Muscle of arm (tissue), 12 donors: ENCODE data around the gene CFL1. TPM values are rescaled to one million over a fixed set of nuclear protein-coding genes. Genes with fewer than 3 reads are reported as not detected.
A peak's percentile ranks its signal among the peaks of the same experiment; 100 is the strongest.

Source experiments
- DNase-seq: peaks from one replicate; pipeline ENCODE4 v3.0.0-alpha.2; 2013
- polyA plus RNA-seq, 12 donors: library from polyadenylated mRNA; unstranded; fragments of 120-200 nt; gene quantifications; one replicate each; pipeline ENCODE4 v1.2.1, GENCODE V29; 2013; ENCODE audit not compliant: insufficient read length in 12 of 12

CFL1 gene
- polyA plus RNA-seq, 12 donors: 525 to 708 (median 574) TPM; not detected in 1

DNA sequence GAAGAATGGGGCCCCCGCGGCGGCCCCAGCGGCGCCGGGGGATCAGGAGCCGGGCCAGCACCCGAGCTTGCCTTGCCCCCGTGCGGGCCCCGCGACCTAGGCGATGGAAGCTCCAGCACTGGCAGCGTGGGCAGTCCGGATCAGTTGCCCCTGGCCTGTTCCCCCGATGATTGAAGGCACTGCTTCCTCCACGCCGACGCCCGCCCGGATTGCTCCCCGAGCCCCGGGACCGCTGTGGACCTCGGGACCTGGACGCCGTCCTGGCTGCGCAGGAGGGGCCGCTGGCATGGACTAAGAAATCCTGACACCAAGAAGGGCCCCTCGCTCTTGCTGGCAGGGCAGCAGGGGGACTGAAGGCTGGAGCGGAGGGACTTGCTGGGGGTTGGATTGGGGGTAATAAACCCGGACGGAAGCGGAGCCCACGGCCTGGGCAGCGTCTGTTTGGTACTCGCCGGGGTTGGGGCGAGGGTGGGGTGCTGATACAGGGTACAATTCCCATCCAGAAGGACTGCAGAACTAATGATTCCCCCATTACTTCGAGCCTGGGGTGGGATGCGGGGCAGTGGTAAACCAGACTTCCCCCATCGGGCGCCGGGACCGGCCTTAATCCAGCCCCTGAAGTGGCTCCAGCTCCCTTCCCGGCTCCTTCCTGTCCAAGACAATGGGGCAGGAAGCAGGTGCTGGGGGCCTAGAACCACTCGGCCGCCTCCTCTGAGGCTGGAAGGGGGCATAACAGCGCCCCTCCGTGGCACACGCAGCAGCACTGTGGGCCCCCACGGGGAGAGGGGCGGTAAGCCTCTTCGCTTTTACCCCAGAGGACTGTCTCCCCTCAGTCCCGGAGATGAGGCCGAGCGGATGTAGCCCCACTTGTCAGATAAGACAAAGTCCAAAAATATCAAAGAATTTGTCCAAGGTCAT lies 33.5 kb upstream of the CFL1 start:
- no peak for DNase-seq

DNA sequence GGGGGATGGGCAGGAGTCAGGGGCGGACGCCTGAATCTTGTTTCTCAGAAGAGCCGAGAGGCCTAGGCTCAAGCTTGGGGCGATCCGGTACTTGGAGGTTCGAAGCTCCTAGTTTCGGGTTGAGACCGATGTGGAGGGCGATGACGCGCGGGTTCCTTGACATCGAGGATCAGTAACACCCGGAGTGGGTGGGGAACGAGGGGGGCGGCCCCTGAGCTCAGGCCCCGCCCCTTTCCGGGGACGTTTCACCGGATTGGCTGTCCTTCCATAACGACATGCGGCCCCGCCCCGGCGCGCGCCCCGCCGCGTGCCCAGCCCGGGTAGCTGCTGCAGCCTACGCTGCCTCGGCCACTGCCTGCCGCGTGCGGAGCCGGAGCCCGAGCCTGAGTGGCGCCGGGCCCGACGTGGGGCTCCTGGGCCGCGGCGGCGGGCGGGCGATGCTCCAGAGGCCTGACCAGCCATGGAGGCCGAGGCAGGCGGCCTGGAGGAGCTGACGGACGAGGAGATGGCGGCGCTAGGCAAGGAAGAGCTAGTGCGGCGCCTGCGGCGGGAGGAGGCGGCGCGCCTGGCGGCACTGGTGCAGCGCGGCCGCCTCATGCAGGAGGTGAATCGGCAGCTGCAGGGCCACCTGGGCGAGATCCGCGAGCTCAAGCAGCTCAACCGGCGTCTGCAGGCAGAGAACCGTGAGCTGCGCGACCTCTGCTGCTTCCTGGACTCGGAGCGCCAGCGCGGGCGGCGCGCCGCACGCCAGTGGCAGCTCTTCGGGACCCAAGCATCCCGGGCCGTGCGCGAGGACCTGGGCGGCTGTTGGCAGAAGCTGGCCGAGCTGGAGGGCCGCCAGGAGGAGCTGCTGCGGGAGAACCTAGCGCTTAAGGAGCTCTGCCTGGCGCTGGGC lies 32.6 kb upstream of the CFL1 start, which contains the start of gene CCDC85B:
TSS of gene CCDC85B (plus strand) at position 350 of the 895 bp plus-strand sequence. CDS start at position 461, 111 bp downstream.
- DNase-seq: peak; percentile 98

DNA sequence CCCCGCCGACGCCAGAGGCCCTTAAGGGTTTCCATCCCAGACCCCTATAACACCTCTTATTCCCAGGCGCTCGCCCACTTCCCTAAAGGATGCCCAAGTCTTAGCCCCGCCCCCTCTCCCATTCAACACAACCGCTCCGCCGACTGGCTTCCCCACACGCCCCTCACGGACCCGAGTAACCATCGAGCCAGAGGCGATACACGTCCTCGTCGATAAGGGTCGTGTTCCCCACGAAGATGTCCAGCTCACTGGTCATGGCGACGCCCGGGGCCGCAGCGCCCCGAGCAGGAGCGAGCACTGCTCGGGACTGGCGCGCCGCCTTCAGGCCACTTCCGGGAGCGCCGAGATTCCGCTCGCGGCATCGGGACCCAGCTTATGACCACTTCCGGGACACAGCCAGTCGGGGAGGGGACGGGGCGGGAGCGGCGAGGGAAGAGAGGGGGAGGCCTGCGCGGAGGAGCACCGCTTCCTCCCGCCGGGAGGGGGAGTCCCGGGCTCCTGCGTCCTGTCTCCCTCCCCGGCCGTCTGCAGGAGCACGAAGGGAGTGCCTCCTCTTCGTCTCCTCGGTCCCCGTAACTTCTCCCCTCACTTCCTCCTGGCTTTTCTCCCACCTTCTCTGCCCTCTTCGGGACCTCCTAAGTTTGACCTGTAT lies 30.3 kb upstream of the CFL1 start, which contains the start of gene FIBP:
TSS of gene FIBP (minus strand) at position 309 of the 652 bp plus-strand sequence. CDS start at position 256, 53 bp downstream.
- DNase-seq: peak; percentile 98

DNA sequence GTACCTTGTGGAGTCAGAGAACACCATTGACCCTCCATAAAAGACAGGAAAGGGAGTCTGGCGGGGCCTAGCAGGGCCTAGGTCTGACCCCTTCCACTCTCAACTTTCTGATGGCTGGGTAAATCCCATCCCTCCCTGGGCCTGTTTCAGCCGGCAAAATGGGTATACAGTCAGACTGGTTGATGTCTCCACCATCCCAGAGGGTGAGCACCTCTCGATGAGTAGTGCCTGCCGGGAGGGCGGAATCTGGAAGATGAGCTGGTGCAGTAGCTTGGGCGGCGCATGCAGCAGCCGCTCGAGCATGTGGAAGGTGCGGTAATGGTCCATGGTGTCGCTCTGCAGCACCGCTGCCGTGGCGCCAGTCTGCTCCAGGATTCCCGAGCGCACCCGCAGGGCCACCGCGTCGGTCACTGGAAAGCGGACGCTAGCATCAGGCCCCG lies 29.8 kb upstream of the CFL1 start:
- DNase-seq: no peak

DNA sequence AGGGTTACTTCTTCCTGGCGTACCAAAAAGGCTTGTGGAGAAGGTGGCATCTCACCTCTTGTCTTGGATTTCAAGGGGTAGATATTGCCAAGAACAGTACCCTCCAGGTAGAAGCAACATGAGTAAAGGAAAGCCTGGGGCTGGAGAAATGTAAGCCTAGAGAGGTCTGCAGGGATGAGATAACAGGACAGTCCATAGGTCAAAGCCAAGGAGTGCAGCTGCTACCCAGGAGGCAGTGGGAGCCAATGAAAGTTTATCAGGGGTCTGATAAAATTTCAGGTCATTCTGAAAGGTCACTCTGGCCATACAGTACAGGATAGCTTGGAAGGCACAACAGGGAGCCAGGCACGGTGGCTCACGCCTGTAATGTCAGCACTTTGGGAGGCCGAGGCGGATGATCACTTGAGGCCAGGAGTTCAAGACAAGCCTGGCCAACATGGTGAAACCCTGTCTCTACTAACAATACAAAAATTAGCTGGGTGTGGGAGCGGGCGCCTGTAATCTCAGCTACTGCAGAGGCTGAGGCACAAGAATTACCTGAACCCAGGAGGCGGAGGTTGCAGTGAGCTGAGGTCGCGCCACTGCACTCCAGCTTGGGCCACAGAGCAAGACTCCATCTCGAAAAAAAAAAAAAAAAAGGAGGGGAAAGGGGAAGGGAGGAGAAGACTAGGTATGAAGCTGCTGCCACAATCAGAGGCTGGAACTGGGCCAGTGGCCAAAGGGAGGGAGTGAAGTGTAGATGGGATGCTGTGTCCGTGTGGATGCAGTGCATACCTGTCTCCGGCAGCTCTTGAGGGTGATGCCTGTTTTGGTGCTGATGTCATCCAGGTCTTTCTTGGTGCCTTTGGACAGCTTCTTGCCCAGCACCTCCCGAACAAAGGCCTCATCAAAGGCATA lies 29.1 kb upstream of the CFL1 start:
- DNase-seq: no peak

DNA sequence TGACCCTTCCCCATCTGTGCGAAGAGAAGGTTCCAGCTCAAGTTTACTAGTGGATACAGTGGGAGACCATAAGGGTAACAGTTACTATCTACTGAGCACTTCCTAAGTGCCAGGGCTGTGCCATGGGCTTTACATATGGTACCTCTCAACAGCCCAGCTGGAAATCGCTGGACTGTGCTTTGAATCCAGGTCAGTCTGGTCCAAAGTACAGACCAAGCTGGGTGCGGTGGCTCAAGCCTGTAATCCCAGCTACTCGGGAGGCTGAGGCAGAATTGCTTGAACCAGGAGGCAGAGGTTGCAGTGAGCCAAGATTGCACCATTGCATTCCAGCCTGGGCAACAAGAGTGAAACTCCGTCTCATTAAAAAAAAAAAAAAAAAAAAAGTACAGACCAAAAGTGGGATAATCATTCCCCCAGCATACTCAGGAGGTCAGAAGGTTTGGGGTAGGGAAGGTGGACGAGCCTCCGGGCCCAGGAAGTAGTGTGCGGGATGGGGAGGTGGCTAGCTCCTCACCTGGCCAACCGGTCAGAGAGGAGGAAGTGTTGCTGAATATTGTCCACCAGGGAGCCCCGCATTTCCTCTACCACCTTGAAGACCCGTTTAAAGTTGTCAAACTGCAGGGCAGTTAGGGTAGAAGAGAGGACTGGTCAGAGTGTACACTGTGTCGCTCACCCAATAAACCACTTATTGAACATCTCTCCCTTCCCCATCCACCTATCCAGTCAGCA lies 28.0 kb upstream of the CFL1 start:
- no peak for DNase-seq

DNA sequence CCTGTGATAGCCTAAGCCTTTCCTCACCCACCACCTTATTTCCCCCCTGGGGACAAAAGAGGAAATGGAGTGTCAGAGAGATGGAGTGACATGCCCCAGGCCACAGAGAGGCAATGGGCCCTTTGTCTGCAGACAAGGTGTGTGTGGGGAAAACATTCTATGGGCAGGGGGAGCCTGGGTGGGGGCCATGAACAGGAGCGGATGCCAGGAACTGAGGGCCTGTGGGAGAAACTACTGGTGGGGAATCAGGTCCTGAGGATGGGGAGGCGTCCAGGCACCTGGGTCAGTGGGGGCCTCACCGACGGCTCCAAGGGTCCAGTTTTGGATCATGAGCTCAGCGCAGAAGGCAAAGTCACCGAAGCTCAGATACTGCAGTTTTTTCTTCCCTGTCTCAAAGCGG lies 27.3 kb upstream of the CFL1 start:
- no peak for DNase-seq

DNA sequence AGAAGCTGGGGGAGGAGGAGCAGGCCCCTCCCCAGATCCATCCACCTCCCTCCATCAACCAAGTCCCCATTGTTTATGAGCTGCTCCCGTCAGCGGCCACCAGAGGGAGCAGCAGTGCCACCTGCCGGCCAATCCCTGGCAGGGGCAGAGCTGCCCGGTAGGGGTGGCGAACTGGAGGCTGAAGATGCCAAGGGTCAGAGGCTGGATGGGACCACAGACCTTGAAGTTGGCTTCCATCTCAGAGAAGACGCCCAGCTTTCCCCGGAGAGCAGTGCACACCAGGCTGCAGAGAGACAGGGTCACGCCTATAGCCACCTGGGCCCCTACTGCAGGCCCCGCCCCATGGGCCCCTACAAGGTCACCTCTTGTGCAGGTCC lies 26.7 kb upstream of the CFL1 start:
- DNase-seq: no peak

DNA sequence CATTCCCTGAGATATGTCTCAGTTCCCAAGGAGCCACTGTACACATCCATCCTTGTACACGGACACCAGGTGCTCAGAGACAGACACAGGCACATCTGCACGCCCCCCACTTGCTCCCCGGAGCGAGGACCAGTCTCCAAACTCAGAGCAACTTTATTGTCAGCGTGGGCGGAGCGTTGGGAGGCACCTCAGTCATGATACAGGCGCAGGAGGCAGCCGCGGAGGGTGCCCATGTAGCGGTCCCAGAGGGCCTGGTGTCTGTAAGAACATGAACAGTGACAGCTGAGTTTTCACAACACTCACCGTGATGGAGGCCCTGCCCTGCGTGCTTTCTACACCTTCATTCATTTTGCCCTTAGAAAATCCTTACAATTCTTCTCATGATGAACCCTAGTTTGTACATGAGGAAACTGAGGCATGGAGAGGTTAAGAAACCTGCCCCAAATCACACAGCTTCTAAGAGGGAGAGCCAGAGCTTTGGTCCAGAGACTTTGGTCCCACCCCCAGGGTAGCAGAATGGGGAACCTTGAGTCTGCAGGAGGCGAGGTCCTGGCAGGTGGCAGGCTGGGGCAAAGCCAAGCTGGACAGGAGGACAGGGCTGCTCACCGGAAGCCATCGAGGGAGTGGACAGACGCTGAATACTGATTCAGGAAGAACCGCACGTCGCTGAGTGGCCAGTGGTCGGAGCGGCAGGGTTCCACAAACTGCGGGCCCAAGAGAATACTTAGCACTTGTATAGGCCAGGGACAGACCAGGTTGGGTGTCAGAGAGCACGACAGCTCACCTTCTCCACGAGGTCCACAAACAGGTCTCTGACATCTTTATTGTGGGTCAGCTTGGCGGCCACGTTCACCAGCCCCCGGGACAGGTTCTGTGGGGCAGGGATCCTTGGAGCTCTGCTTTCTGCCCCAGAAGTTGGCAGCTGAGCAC lies 26.1 kb upstream of the CFL1 start:
- DNase-seq: no peak

DNA sequence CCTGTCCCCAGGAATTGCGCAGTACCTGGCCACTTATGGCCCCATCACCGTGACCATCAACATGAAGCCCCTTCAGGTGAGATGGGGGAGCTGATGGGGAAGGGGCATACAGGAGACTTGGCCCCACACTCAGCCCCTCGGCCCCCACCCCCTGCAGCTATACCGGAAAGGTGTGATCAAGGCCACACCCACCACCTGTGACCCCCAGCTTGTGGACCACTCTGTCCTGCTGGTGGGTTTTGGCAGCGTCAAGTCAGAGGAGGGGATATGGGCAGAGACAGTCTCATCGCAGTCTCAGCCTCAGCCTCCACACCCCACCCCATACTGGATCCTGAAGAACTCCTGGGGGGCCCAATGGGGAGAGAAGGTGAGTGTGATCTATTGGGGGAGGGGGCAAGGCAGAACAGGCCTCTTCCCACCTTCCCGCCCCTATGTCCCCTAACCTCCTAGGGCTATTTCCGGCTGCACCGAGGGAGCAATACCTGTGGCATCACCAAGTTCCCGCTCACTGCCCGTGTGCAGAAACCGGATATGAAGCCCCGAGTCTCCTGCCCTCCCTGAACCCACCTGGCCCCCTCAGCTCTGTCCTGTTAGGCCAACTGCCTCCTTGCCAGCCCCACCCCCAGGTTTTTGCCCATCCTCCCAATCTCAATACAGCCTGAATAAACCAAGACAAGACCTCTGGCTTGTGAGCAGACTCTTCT lies 25.2 kb upstream of the CFL1 start:
- no peak for DNase-seq

DNA sequence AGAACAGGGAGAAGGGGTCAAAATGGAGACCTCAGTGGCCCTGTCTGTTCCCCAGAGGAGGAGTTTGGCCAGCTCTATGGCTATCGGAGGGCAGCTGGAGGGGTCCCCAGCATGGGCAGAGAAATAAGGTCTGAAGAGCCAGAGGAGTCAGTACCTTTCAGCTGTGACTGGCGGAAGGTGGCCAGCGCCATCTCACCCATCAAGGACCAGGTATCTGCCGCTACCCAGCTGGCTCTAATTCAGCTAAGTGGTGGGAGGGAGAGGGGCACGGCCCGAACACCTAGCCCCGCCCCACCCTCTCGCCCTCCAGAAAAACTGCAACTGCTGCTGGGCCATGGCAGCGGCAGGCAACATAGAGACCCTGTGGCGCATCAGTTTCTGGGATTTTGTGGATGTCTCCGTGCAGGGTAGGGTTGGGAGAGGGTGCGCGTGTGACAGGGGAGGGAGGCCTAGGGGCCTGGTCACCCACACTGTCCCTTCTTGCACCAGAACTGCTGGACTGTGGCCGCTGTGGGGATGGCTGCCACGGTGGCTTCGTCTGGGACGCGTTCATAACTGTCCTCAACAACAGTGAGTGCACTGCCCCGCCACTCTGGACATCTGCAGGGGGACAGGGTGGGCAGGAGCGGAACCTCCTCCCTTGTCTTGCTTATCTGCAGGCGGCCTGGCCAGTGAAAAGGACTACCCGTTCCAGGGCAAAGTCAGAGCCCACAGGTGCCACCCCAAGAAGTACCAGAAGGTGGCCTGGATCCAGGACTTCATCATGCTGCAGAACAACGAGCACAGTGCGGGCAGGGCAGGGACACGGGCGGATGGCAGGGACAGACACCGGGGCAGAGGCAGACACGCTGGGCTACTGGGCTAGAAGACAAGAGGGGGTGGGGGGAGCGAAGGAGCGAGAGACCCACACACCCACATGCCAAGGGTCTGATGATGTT lies 24.4 kb upstream of the CFL1 start:
- DNase-seq: no peak

DNA sequence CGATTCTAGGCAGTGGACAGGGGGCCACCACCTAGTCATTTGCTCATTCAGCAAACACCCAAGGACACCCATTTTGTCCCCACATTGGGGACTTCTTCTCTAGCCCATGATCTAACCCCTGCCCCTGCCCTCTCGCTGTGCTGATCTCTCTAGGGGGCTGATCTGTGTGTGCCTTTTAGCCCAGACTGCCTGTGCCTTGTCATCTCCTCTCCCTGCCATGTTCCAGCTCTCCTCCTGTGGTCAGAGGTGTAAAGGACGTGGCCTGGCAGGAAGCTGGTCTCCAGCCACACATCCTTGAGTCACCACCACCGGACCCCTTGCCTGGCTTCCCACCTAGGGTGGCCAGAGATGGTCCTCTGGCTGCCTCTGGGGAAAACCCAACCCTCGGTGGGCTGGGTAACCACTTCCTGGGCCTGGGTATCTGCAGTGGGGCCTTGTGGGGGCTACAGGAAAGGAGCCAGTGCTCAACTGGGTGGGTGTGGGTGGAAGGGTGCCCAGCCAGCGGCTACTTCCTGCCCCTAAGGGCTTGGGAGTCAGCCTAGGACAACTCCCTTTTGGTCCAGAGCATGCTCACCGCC lies 23.0 kb upstream of the CFL1 start:
- no peak for DNase-seq

DNA sequence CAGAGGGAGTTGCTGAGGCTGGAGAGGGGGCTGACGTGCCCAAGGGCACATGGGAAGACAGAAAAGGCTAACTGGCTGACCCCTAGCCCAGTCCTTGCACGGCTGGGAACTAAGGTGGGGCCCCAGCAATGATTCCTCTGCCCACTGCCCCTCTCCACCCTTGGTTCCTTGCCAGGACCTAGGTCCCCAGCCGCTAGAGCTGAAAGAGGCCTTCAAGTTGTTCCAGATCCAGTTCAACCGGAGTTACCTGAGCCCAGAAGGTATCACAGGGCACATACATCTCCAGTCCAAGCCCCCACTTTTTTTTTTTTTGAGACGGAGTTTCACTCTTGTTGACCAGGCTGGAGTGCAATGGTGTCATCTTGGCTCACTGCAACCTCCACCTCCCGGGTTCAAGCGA lies 22.0 kb upstream of the CFL1 start:
- DNase-seq: no peak

DNA sequence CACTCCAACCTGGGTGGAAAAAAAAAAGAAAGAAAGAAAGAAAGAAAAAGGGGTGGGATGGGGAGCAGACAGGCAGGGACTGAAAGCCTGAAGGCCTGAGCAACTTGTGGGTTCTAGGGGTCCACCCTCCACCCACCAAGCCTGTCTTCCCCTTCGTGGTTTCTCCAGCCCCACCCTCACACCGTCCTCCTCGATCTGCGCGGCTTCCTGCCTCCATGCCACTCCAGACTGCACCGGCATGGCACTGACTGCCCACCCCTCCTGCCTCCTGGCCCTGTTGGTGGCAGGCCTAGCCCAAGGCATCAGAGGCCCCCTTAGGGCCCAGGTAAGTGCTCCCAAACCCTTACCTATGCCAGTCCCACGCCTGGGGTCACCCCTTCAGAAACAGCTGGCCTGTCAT lies 21.6 kb upstream of the CFL1 start, which contains the start of gene CTSW:
TSS of gene CTSW (plus strand) at position 221 of the 400 bp plus-strand sequence. CDS start at position 239, 18 bp downstream.
- no peak for DNase-seq

DNA sequence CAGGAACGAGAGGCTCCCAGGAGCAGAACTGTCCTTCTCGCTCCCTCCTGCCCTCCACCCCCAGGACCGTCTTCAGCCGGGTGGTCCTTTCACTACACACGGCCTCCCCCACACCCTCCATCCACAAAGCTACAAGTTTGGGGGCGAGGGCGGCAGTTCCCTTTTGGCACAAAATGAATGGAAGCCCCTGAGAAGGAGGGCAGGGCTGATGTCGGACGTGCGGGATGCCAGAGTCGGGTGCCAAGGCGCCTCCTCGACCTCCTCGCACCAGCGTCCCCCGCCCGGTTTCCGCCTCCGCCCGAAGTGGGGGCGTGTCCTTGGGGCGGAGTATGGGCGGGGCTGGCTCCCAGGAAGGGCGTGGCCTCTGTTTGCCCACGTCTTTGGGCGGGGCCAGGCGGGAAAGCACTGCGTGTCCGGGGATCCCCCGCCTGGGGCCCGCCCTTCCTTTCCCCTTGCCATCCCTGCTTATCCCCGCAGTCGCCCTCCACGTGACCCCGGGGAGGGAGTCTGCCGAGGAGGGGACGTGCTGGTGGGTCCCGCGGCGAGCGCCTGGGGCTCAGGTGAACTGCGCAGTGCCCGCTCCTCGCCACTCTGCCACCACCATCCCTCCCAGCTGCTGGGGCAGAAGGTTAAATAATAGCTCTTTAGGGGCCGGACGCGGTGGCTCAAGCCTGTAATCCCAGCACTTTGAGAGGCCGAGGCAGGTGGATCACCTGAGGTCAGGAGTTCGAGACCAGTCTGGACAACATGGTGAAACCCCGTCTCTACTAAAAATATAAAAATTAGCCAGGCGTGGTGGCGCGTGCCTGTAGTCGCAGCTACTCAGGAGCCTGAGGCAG lies 15.6 kb upstream of the CFL1 start:
- peak; percentile 93 for DNase-seq
